Cardiac fibroblast (primary cell): Measurements from ENCODE around the gene ZBTB20.

ENCODE experiments used
- DNase-seq, 2 donors: peaks; one replicate each; pipeline versions ENCODE4 v3.0.0 to v3.0.0-alpha.2; 2010; ENCODE audit warnings: low read depth in 2 of 2
- H3K4me3 ChIP-seq, 2 donors: replicated peaks in 1 of 2; 1 replicate in 1 of 2; 2 replicates in 1 of 2; pipeline ENCODE4 v1.5.1; 2011; ENCODE audit warnings: low read depth in 2 of 2, low read length in 2 of 2, mild to moderate bottlenecking in 2 of 2, moderate library complexity in 1 of 2
- TF ChIP-seq, protein P1 (sequence below): IDR thresholded peaks from one replicate; pipeline ENCODE4 v1.5.1; 2011; ENCODE audit warnings: low read depth, mild to moderate bottlenecking, low read length, inconsistent platforms

ZBTB20 gene

DNA sequence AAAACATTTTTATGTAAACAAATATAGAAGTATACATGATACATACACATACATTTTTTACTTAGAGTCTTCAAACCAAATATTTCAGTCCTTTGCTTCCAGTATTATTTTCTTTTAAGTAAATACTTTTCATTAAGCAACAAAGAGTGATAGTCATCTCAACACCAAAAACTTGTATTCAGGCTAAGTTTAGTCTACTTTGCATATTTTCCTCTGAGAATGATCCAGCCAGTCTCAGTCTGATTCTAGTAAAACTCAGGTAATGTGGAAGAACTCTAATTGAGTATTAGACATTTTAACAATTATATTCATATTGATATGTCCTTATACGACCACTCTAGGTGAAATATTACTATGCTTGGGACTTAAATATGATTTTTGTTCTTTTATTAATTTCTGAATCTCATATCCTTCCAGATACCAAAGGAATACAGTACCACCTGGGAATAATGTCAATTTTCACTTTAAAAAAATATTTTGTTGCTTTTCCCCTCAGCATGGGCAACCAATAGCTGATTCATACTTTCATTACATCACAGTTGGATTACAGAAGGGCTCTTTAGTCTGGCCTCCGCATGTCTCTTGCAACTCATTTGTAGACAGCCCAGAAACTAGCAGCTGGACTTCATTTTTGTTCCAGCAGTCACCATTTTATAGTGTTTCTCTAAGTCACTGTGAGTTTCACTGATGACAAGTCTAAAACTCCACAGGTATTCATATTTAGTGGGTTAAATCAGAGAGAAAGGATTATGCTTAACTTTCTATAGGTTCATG is 390.4 kb downstream of the ZBTB20 start:
- no peak overlapping the region for H3K4me3 ChIP-seq
- TF ChIP-seq, protein P1, sequence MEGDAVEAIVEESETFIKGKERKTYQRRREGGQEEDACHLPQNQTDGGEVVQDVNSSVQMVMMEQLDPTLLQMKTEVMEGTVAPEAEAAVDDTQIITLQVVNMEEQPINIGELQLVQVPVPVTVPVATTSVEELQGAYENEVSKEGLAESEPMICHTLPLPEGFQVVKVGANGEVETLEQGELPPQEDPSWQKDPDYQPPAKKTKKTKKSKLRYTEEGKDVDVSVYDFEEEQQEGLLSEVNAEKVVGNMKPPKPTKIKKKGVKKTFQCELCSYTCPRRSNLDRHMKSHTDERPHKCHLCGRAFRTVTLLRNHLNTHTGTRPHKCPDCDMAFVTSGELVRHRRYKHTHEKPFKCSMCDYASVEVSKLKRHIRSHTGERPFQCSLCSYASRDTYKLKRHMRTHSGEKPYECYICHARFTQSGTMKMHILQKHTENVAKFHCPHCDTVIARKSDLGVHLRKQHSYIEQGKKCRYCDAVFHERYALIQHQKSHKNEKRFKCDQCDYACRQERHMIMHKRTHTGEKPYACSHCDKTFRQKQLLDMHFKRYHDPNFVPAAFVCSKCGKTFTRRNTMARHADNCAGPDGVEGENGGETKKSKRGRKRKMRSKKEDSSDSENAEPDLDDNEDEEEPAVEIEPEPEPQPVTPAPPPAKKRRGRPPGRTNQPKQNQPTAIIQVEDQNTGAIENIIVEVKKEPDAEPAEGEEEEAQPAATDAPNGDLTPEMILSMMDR: no peak
- peak; percentile 49 to 63 for DNase-seq

DNA sequence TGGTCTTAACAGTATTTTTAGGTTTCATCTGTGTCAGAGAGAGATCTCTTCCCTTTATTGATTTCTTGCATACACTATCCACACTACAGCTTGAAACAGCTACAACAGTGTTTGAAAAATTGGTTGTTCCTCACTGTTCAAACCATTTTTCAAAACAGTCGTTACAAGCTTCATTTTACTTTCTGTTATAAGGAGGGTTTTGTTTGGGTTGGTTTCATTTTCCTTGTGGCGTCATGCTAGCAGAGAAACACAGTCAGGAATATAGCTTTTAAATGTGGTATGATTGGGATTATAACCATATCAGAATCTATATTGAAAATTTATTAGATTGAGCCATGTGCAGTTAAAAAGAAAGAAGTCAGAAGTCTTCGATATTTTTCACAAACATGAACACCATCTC is 400.6 kb downstream of the ZBTB20 start:
- TF ChIP-seq, protein P1: no peak
- no peak overlapping the region for H3K4me3 ChIP-seq

DNA sequence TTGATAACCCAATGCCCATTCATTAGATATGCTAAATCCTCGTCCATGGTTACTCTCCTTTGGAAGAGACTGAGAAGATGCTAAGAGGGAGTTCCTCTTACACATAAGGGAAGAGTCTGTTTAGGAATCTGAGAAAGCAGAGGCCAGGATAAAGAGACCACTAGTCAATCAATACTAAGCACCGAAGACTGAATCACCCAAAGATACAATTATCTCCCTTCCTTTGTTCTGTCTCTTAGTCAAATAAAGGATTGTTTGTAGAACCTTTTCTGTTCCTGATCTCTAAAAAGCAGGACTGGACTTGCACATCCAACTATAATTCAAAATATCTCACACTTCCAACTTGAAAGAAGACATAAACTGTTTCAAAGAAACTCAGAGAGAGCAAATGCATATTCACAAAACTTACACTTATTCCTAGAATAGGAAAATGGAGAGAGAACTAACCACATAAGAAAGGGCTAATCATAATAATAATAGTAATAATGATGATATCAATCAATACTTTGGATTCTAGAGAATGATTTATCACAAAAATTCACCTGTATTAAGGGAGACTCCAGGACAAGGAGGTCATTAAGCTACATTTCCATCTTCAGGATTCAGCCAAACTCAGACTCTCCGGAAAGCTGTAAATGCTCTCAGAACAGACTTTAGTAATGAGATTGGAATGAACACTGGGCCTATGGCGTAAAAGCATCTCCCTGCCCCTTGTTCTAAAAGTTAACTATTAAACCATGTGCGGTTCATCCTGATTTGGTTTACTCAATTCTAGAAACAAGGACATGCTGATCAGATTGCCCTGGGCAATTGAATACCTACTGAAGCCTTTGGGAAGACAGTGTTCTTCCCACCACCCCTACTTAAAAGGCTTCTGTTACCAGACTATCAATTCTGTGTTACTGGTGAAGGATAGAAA is 401.5 kb downstream of the ZBTB20 start:
- peak; percentile 55 to 78 for DNase-seq
- H3K4me3 ChIP-seq: no peak overlapping the region
- TF ChIP-seq, protein P1: no peak

More for the DNA sequence above, 400.6 kb downstream of the ZBTB20 start:
- peak in 1 of 2 donors; percentile 14 for DNase-seq

DNA sequence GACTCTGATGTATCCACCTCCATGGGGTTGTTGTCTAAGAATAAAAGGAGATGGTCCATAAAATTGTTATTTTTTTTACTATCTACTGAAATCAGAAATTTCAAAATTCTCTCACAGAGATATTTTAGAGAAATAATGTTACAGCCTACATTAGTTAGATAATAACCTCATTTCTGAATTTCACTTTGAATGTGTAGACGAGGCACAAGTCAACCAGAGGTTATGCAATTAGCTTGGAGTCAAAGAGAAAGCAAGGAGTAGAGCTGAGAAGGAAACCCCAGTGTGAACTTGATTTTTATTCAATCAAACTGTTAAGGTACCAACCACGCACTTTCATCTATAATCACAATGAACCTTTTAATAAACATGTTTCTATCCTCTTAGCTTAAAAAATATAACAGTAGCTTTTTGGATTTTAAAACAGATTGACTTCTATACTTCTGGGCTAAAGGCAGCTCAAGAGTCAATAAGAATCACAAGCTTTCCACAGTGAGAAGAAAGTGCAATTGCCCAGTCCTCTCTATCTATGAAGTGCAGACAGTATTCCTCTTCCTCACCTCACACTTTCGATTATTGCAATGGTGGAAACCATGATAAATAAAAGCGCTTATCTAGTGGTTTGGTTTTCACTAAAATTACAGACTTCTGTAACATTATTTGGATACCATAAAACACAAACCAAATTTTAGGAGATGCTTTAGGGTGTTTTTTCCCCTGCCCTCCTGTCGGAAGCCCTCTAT is 403.2 kb downstream of the ZBTB20 start:
- no peak for DNase-seq
- TF ChIP-seq, protein P1: no peak
- H3K4me3 ChIP-seq: no peak overlapping the region

DNA sequence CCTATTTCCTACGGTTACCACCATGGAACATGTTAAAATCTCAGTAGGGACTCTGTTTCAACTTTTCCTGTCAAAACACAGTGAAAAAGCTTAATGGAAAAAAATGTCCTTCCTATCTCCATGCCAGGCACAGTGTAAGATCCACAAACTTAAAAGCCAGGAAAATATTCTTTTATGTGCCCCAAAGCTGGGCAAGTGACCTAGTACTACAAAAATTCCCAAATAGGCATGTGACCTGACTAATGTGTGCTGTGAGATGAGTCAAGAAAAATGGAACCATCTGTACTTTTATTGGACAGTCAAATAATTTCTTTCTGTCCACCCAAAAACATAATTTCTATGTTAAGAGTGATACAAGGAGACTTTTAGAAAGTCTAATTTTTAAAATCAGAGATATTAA is 406.0 kb downstream of the ZBTB20 start:
- no peak overlapping the region for H3K4me3 ChIP-seq
- TF ChIP-seq, protein P1: no peak
- peak in 1 of 2 donors; percentile 48 for DNase-seq

DNA sequence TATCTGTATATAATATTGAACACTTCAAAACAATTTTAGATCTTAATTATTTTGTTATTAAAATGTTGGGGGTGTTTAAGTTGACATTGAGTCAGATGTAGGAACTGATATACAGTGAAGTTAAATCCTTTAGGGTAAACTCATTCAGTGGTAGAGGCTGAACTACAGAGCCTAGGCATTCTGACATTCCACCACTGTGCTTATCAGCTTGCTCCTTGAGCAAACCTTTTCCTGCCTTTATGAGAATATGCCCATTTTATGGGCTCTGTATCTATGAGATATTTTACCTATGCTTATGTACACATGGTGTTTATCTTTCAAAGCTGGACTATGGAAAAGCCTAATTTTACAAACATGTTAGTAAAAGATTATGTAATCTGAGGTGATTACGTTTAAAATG is 407.5 kb downstream of the ZBTB20 start:
- TF ChIP-seq, protein P1: no peak
- DNase-seq: no peak
- H3K4me3 ChIP-seq: no peak overlapping the region
